ENCODE data around the gene DCC.

DCC gene

DNA sequence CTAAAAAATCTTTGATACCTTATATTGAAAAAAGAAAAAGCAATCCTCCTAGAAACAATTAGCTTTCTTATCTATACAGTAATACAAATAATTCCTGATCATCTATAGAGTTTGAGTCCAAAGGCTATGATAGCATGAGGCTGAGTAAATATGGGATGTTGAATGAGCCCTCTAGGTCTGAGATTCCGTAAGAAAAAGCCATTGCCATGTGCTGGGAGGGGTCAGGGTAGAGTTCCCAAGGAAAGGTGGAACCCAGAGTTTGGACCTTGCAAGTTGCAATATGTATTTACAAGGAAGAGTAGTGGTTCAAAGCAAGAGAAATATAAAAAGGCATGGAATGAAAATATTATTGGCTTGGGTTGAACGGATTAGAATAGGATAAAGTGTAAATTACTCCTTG is 178.1 kb downstream of the DCC start:
- DNase-seq = no peak

DNA sequence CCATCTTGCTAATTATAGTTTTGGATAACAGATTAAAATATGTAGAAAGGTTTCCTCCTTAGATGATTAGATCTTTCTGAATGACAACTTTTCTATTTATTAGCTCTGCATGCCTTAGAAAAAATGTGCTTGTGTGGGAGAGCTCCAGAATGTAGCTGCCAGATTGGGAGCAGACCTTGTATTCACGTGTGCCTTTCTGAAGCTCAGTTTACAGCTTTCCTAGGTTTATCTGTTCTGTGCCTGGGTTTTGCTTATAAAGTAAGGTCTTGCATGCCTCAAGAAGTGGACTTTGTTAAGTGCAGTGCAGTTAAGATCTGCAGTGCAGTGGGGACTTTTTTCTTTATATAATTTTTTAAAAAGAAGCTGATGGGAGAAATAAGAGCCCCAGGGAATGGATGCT is 179.0 kb downstream of the DCC start:
- DNase-seq = no peak

DNA sequence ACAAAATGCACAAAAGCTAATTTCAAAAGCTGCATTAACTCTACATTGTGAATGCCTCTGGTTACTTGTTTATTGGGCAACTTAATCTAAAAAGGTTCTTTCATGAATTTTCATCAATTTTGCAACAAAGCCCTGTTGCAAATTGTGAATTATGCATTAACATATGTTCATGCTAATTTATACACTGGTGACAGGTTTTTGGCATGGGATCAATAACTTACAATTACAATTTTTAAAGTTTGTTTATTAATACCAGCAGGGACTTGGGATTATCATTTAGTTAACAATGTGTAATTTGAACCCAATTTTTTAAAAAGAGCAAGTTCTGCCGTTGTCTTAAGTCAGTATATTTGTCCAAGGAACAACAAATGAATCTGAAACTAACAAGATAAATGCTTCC is 183.6 kb downstream of the DCC start:
- no peak for DNase-seq

DNA sequence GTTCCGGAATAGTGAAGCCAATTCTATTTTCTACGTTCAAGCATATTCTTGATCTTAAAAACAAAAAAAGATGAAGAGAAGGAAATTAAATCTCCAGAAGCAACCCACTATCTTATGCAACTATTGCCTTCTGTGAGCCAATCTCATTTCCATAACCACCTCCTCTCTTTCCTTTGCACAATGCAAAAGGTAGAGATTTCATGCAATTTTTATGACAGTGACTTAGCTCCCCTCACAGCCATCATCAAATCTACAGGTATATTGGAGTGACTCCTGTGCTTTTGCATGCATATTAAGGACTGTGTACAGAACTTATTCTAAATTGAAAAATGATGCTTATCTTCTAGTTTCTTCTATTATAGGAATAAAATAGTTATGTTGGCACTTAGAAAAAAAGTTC is 191.8 kb downstream of the DCC start:
- DNase-seq = no peak

DNA sequence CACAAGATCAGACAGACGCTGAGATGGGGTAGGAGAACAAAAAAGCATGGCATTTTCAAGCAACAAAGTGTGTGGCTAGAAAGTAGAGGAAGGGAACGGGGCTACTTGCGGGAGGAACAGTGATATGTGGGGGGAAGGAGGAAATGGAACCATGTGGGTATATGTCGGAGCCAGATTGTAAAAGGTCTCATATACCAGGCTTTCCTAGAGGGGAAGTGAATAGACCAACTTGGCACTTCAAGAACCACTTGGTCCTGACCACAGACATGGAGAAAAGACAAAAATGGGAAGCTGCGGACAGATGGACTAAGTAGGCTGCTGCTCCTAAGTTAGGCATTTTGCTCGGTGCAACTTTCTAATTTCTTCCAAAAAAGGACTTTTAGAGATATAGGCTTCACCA is 196.0 kb downstream of the DCC start:
- DNase-seq = peak in 3 of 4 experiments; percentile 2 to 11 (median 2)

DNA sequence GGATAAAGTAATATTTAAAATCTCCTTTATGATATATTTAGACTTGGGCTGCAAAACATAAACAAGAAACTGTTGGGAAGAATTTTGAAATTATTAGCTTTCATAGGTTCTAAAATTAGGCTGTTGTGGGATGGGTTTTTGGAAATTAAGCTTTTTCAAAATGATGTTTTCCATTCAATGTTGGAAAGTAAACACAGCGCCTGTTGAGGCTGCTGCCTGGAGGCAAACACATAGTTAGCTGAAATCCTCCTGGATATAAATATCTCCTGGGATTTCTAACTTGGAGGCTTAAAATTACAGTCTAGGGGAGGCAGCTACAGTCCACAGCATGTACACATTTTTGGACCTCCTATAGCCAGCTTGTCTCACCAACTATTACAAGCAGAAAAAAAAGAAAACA is 197.3 kb downstream of the DCC start:
- DNase-seq = no peak

DNA sequence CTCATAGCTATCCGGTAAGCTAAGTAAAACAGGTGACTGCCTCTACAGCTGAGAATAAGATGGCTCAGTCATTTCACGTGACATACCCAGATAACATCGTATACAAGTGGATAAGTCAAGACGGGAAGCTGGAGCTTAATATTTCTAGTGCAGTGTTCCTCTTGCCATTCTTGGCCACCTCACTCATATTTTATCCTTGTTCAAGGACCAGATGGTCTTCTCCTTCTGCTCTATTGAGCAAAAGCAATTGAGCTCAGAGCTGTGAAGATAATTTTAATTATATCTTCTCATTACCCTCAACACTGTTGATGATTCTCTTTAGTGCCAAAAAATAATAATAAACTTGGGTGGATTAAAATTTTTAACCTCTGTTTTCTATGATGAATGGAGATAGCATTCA is 201.1 kb downstream of the DCC start:
- no peak for DNase-seq

DNA sequence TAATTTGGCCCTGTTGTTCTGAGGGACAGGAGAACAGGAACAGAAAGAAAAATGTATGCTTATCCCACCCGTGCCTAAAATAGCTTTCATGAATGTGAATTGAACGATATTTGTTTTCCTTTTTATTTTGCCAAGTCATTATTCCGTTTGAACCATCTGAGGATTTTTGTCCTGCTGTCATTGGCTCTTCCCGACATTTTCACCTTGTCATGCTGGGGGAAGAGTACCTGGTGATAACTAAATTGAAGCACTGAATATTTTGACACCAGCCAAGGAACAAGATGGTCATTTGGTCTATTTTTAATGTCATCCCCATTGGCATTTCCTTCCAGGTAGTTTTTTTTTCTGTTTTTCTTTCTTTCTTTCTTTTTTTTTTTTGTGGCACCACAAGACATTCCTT is 204.1 kb downstream of the DCC start:
- DNase-seq = no peak

DNA sequence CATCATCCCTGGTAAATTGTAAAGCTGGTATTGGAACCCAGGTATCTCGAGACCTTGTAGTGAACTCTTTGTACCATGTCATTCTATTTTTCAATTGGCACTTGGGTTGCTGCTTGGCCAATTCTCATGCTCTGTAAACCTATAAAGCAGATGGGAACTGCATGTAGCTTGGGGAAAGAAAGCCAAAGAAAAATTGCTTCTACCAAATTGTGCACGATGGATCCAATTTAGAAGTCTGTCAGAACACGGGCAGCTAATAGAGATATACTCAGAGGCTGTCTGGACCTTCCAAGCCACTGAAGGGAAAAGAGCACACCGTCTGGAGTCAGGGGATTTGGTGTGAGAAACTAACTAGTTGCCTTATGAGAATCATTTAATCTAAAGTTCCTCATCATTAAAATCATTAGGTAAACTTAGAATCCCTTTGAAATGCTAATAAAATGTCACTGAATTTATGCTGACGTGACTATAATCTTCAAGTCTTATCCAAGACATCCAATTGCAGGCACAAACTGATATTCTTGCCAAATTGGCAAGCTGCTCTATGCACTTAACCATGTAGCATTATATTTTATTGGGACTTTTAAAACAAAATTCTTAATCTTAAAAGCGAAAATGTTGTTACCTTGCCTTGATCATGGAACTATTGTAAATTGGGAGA is 206.8 kb downstream of the DCC start:
- no peak for DNase-seq

DNA sequence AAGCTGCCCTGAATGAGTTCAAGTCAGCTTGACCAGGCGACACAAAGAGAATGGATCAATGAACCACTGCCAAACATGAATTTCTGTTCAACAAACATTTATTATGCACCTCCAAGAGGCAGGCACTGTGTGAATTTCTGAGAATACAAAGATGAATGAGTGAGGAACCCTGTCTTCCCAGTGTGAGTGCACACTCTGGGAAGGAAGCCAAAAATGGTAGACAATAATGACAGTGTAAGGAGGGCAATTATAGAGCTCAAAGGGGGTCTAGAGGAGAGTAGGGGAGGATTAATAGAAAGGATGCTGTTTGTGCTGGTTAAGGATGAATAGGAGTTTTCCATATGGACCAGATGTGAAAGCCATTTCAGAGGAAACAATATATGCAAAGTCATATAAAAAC is 213.4 kb downstream of the DCC start:
- DNase-seq = no peak

DNA sequence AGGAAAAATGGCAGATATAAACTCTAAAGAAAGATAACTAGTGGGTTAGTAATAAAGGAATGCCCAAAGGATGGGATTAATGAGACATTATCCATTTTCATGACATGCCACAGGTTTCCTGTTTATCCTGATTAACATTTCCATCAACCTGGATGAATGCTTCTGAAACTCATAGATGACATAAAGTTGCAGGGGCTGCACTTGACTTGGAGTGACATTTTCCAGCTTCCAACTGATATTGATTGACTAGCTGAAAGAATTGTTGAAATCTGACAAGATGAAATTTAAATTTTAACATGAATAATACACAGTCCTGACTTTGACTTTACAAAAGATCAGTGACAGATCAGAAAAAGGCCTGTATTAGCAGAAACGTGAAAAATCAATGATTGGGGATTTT is 214.2 kb downstream of the DCC start:
- DNase-seq = no peak

DNA sequence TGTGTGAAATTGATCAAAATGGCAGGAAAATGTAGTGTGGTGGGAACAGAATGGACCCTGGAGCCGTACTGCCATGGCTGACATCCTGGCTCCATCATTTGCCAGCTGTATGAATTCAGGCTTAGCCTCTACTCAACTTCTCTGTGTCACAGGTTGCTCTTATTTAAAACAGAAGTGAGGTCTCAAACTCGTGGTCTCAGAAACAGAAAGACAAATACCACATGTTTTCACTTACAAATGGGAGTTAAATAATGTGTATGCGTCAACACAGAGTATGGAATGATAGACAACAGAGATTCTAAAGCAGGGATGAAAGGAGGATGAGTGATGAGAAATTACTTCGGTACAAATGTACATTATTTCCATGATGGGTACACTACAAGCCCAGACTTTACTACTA is 227.4 kb downstream of the DCC start:
- DNase-seq = no peak

DNA sequence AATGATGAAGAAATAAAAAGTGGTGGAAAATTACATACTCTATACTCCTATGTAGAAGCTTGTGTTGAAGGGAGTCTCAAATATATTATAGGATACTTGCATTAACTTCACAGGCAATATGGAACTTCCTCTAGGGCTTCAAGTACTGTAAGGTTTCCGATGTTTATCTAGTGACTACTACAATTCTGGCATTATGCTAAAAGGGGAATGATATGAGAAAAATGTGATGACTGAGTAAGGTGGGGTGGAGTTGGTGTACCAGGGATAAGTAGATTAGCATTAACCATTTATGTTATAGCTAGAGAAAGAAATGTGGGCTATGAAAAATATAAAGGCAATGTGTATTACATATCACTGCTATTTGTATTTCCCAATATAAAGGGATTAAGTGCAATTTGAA is 229.5 kb downstream of the DCC start:
- no peak for DNase-seq

DNA sequence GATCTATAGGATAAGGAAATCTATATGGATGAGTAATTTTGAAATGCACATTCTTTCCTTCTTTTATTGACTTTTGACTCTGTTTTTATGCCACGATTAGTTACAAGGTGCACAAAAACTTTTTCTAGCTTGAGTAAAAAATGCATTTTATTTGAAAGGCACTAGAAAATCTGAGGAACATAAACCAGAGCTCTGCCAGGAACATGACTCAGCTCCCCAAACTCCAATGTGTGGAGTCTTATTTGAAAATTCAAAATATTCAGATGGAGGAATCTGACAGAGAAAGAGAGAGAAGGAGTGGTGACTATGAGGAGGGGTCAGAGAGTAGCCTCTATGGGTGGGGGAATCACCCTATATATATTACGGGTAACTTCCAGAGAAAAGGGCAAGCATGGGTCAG is 231.0 kb downstream of the DCC start:
- no peak for DNase-seq

DNA sequence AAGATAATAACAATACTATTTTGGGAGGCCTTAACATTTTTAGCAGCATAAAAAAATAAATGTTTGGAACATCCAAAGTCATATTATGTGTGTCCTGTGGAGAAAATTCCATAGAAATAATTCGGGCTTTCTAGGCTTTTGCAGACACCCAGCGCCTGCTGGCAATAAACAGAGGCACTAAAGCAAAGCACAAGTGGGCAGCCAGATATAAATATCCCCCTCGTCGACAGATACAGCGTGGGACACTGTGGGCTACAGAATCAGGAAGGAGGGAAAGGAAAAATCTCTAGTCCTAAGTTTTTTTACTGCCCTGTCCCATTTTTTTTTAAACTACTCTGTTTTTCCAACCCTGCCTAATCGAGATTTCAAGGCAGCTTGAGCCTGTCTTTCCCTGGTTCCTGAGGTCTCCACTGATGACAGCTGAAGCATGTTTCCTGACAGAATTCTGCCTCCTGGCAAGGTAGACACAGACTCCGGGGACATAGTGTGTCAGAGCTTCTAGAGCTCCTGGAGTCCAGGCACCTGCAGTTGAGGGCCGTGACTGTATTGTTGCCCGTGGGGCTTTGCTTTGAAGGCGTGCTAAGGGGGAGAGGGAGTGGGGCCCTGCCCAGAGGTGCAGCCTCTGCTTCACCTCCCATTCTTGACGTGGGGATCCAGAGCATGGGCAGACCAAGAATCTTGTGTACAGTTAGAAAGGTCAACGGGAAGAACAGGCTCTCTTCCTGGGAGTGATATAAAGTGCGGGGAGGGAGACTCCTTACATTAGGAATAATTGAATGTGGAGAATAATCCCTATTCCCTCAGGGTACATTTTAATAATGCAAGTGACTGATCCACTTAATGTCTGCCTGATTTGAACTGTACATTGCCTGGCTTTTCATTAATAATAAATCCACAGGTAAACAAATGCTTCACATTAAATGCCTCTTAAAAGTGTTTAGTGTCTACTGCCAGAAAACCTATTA is 232.3 kb downstream of the DCC start:
- DNase-seq = no peak

DNA sequence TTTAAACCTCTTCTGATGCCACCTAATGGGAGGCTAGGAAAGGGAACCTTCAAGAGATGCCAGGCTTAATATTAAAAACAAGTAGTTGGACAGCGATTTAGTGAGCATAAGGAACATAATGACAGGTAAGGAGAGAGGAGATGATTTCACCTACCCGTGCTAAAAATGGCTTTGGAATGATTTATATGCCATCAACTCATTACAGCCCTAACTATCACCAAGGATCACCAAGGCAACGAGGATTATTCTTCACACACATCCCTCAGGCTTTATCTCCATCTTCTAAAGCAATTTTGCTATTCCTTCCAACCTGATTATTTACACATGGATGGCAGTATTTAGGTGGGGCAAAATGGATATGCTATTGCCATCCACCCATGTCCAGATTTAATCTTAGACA is 237.8 kb downstream of the DCC start:
- DNase-seq = no peak

DNA sequence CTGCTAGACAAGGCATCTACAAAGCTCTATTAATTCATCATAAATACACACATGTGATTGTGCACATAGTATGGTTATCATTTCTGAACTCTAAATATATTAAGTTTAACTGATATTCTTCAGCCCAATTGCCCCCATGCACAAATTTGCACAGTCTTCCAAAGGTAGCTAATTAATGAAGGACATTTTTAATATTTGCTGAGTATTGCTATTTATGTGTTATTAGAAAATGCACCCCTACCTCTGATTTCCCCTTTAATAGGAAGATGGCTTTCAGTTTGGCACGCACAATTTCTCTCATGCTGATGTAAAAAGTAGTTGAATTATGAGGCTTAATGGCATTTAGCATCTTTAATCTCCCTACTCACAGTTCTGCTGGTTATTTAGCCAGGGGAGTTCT is 242.1 kb downstream of the DCC start:
- DNase-seq = no peak

DNA sequence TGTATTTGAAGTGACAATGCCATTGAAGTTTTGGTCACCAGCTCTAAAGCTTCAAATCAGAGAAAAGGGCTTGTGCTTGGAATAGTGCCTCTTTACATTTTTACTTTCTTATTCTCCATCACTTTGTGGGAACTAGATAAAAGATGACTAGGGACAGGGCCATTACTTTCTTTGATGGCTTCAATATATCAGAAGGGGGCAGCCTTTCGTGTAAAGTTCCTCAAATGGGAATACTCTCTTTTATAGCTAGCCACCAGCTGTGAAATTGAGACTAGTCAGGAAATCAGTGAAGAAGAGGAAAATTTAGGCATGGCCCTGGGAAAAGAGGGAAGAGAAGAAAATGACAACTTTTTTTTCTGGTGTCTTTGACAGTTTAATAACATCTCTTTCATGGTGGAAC is 242.5 kb downstream of the DCC start:
- no peak for DNase-seq

DNA sequence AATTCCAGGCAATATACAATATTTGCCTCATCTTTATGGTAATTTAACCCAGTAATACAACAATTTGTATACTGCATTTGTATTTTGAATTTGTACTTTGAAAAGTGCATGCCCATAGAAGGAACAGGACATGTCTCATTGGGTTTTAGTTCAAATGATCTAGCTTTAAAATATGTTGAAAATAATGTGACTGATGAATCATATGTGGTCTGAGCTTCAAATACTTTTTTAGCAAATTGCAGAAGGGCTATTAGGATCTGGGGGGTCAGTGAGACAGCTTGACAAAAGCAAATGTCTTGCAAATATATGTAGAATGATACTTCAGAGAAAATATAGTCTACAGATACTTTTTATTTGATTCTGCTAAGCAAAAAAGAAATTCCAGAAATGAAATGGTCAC is 248.9 kb downstream of the DCC start:
- DNase-seq = no peak

DNA sequence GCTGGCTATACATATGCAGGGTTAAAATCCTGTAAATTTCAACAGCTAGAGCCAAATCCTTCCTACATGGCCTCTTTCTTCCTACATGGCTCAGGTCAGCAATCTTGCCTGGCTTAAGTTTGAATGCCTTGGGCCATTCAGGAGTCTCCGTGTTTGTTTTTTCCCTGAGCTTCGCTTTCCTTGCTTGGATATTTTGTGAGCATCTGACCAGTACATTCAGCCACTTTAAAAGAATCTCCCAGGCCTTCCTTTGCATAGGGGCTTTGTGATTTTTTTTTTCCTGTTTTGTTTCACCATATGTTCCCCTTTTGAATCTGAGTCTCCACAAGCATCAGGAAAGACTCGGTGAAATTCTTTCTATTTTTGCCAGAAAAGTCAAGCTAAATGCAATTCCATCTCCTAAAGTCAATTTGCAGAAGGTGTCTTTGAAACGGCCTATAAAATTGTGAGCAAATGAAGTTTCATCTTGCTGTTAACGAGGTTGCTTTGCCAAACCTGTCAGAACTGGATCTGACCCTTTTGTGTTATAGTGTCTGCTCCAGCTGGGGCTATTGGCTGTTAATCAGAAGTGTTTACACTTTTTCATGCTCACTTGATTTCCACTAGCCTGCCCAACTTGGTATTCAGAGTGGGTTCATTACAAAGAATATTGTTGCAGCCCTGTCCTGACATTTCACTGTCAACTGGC is 256.9 kb downstream of the DCC start:
- no peak for DNase-seq

DNA sequence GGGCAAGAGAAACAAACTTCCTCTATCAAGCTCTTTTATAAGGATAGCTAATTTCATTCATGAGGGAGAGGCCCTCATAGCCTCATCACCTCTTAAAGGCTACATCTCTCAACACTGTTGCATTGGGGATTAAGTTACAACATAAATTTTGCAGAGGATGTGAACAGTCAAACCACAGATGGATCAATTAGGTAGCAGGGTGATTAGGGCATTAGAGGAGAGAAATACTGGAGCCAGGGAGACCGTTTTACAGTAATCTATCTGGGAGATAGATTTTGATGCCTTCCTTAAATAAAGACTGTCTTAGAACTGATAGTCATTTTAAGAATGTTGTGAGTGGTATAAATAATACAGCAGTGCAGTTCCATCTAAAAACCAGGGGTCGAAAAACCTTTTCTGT is 258.9 kb downstream of the DCC start:
- DNase-seq = no peak

DNA sequence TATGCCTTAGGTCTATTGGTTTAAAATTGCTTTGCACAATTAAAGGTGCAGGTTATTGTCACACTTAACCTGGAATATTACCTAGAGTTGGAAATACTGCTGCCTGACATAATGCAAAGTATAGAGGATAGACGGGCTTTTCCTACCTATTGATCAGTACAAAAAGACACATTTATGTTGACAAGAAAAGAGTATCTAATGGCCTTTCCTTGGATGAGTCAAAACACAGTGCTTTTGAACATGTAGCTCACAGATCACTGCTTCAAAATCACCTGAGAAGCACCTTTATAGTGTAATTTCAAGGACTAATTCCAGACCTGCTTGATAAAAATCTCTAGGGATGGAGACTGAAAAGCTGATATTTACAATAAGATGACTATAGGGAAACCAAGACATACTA is 262.8 kb downstream of the DCC start:
- no peak for DNase-seq

DNA sequence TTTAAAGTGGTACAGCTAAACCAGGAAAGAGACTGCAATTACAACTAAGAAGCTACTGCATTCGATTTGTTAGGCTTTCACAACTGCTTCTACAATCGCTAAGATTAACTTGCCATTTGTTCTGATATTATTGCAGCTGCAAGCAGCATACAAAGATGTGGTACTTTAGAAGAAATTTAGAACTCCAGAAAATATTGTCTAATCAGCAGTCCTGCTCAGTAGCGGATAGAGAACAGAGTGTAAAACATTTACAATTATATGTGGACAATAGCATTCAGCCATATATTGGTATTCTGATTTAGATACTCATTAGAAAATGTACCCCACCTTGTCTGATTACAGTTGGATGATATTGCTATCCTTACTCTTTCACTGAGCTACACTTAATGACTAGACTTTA is 265.3 kb downstream of the DCC start:
- no peak for DNase-seq

DNA sequence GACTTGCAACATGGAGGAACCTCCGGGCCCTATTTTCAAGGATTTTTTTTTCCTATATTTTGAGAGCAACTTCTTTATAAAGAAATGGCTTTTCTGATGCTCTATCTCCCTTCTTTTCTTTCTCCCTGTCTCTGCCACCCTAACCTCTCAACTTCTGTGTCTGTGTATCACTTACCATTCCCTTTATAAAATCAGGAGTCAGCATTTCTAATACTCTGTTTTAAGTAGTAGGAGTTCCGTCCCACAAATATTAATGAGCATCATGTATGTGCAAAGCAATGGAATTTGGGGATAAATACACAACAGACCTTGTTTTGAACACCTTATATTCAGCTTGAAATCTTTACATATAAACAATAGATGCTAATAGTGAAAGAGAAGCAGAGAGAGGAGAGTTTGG is 268.0 kb downstream of the DCC start:
- no peak for DNase-seq
